ENCODE data around the gene TACC3.

TACC3 gene

DNA sequence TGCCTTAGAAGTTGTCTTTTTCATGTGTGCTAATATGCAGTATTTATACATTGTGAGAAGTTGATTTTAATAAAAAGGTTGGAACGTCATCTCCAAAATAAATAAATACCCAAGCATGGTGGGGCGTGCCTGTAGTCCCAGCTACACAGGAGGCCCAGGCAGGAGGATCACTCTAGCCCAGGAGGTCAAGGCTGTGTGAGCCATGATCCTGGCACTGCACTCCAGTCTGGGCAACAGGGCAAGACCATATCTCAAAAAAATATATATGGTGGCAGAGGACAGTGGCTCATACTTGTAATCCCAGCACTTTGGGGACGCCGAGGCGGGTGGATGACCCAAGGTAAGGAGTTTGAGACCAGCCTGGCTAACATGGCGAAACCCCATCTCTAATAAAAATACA is 15.6 kb upstream of the TACC3 start:
- no peak for DNase-seq

DNA sequence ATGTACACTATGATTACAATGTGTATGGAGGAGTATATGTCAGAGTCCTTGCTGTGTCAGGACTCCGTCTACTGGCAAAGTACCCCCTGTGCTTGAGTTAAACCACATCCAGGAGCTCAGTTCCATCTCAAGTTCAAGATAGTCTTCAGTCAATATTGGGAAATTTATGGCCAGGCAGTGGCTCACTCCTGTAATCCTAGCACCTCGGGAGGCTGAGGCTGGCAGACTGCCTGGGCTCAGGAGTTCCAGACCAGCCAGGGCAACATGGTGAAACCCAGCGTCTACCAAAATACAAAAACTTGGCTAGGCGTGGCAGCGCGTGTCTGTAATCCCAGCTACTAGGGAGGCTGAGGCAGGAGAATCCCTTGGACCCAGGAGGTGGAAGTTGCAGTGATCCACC is 15.0 kb upstream of the TACC3 start:
- DNase-seq: no peak

DNA sequence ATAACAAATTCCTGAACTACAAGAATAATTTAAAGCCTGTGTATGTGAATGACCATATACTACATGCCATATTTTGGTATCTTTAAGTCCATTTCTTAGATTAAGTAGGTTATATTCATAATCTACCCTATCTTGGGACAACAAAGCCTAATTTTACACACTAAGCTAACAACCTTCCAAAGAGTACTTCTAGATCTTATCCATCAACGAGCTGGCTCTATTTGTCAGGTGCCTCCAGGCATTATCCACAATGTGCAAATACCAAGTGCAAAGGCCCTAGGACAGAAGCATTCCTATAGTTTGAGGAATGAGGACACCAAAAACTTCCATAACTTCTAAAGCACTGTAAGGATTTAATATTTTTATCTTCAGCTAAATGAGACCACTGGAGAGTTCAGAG is 12.7 kb upstream of the TACC3 start:
- no peak for DNase-seq

DNA sequence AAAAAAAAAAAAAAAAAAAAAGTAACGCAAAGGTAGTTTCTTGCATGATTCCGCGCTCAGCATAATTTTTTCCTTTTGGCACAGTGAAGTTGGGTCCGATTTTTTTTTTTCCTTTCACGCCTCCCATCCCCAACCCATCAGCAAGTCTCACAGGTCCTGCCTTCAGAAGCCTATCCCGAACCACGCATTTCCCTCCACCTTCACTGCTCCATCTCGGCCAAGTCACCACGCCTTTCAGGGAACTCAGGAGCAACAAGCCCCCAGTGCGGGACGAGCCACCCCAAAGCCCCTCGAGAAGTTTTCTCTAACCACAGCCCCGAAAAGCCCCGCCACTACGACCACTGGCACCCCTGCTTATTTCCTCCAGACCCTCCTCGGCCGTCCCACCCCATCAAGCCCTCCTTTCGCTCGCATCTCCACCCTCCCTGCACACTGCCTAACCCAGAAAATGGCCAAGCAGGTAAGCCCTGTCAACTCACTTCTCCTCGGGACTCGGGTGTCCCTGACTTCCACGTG is 10.2 kb upstream of the TACC3 start:
- peak; percentile 32 for DNase-seq

DNA sequence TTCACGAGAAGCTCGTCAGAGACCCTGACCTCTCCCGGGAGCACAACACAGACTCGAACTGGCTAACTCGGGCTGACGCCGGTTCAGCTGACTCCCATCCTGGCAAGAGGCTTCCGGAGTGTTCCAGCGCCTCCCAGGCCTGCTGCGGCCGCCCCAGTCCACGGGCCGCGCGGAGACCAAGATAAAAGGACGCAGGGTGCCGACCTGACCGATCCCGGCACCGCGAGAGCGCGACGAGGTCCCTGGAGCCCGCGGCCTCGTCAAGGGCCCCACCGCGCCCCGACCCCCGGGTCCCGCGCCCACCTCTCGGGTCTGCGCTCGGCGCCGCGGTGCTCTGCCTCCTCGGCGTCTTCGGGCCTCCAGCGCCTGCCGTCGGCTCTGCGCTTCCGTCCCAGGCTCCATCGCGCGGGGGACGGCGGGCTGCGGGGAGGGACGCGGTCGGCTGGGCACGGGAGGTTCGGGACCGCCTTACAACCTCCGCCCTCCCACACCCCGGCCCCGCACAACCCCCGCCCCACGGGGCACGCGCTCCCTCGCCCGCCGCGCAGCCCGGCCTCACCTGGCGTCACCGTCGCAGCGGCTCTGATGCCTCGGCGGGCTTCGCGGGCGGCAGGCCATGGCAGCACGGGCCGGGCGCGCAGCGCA is 9.6 kb upstream of the TACC3 start:
- DNase-seq: peak; percentile 52

DNA sequence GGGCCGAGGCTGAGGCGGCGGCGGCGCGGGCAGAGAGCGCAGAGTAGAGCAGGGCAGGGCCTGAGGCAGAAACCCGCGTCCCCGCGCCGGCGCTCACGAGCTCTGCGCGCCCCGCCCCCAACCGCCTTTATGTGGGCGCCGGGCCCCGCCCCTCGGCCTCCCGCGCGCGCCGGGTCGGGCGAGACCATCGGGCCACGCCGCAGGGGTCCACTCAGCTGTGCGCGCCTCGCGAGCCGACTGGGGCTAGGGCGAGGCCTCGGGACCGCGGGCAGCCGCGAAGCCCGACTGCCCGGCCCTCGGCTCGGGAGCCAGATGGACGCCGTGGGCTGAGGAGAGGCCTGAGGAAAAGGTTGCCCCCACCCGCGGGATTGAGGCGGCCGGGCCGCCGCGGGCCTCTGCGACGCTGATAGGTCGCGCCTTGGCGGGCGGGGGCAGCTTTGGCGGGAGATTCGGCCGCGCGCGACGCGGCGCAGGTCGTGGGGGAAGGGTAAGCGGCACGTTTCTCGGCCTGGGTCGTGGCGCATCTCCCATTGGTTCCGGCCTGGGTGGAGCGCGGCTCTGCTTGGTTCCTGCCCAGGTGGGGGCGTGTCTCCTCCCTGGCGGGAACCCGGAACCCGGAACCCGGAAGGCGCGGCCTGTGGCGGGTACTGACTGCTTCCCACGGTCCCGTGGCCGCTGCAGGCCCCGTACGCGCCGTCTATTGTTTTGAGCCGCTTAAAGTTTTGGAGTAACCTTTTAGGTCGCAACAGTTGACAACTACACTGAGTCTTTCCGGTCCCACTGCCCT is 8.9 kb upstream of the TACC3 start, which contains the start of gene SLBP:
SLBP (minus strand) TSS at position 104 of the 787 bp plus-strand sequence. CDS start 131 bp downstream, outside the sequence.
- DNase-seq: peak; percentile 99

DNA sequence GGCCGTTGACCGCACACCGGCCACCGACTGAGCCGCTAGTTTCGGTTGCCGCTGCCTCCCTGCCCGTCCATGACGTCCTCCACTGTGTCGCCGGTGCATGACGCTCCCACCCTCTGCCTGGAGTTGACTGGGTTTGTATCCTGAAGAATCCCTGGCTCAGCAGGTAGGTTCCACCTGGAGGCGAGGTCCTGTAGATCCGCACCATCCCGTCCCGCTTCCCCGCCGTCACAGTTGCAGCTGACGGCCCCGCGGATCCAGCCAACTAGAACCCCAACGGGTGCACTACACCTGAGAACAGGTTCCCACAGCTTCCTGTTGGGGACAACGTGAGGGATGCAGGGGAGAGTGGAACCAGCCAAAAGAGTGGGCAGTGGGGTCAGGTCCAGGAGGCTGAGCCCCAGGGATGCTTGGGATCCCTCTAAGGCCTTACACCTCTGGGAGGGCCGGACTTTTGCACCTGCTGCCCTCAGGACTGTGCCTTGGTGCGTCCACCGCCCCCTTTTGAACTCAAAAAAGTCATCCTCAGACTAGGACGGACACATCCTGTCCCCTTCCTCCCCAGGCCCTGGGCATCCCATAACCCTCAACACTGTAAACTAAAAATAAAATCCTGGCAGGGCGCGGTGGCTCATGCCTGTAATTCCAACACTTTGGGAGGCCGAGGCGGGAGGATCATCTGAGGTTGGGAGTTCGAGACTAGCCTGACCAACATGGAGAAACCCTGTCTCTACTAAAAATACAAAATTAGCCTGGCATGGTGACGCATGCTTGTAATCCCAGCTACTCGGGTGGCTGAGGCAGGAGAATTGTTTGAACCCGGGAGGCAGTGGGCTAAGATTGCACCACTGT is 8.1 kb upstream of the TACC3 start:
- DNase-seq: peak; percentile 32

DNA sequence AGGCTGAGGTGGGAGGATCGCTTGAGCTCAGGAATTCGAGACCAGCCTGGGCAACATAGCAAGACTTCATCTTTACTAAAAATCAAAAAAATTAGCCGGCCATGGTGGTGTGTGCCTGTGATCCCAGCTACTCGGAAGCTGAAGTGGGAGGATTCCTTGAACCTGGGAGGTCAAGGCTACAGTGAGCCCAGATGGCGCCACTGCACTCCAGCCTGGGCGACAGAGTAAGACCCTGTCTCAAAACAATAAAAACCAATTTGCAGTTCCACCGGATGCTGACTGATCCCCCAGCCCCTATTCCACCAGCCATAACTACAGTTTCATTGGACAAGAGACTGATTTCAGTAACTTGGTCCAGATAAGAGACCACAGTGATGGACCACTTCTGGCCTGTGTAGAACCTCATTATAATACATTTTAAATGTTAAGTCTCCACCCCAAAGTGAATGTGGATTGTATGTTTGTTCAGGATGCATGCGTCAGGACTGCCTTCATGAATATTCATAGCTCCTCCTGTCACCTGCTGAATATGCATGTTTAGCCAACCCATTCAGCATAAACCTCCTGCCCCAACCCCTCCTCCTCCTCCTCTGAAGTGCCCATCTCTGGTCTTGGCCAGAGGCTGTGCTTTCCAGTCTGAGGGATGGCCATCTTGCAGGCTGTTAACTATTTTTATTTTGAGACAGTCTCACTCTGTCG is 6.9 kb upstream of the TACC3 start:
- peak; percentile 46 for DNase-seq

DNA sequence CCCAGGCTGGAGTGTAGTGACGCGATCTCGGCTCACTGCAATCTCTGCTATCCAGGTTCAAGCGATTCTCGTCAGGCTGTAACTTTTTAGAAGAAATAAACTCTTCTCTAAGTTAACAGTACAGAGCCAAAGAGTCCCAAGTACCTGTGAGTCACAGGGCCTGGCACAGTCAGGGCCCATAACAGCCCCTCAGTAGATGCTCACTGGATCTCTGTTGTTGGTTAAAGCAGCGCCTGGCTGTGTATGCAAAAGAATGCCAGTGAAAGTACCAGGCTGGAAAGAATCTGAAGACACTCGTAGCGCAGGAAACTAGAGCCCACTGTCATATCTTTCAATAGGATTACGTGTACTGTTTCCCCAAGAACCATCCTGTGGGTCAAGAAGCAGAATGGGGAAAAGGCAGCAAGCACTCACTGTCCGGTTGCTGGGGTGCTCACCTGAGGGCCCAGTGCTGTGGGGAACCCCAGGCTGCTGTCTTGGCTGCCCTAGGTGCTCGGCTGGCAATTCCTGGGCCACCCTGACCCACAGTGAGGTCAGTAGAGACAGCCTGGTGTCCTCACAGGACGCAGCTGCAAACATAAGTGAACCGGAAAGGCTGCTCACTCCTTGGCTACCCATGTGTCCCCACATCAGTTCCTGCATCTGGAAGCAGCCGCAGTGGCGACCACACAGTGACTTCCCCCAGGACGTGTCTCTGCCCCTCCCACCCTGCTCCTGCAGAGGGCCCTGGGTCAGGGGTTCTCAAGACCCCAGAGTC is 6.1 kb upstream of the TACC3 start:
- DNase-seq: peak; percentile 78

DNA sequence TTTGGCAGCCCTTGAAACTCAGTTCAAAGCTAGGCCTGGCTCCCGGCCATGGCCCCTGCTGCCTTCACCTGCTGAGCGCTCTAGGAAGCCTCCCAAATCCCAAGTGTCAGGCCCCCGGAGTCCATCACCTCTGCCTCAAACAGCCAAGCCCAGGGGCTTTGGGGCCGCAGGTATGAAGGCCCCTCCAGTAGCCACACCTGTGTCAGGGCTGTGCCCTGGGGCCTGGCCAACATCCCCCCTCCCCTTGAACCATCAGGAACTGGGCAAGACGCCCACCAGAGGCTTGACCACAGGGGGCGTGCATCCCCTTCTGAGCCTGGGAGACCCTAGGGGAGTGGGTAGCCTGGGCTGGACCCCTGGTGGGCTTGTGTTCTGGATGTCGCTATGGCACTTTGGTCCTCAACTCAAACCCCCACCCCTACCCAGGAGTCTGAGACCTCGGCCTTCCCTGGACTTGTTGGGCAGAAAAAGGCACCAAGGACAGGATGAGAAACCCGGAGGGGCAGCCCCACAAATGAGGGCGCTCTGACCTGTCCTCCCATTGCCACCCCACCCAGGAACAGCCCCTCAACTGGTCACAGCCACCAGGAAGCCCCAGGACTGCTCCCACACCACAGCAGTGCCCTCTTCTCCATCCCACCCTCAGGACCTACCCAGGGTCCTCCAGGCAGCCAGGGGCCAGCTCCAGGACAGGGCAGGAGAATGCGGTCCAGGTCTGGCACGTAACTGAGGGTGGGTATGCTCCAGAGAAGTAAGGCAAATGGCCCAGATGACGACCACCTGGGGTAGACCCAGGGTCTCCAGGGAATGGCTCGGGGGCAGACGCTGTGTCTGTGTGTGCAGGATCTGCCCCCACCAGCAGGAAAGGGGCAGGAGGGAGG is 5.0 kb upstream of the TACC3 start:
- DNase-seq: no peak

DNA sequence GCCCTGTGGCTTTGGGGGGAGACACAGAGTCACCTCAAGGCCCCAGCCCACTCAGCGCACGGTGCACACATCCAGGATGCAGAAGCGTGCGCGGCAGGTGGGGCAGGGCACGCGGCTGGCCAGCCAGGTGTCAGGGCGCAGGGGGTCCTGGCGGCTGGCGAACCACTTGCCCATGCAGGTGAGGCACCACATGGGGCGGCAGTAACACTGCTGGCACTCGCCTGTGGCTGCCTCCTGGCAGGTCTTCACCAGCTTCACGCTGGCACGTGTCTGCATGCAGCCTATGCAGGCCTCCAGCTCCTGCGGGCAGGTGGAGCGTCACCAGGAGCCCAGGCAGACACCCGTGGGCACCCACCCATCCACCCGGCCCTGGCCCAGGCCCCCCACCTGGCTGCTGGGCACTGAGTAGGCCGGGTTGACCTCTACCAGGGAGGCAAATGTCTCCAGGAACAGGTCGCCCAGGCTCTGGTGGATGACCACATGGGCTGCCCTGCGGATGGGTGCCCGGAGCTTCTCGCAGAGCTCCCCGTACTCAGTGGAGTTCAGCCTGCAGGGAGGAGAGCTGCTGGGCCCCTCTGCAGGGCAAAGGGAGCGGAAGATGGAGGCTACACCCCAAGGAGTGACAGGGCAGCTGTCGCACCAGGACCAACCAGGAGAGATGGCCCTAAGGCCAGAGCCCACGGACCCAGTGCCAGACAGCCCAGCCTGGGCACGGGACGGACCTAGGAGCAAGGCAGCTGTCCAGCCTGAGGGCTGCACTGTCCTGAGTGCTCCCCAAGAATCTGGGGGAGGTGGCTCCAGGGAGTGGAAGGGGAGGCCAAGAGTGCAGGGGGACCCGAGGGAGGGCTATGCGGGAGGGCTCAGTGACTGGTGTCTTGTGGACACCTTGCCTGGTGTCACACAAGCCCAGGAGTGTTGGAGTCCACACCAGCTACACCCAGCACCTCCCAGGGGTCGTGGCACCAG is 3.9 kb upstream of the TACC3 start:
- no peak for DNase-seq

DNA sequence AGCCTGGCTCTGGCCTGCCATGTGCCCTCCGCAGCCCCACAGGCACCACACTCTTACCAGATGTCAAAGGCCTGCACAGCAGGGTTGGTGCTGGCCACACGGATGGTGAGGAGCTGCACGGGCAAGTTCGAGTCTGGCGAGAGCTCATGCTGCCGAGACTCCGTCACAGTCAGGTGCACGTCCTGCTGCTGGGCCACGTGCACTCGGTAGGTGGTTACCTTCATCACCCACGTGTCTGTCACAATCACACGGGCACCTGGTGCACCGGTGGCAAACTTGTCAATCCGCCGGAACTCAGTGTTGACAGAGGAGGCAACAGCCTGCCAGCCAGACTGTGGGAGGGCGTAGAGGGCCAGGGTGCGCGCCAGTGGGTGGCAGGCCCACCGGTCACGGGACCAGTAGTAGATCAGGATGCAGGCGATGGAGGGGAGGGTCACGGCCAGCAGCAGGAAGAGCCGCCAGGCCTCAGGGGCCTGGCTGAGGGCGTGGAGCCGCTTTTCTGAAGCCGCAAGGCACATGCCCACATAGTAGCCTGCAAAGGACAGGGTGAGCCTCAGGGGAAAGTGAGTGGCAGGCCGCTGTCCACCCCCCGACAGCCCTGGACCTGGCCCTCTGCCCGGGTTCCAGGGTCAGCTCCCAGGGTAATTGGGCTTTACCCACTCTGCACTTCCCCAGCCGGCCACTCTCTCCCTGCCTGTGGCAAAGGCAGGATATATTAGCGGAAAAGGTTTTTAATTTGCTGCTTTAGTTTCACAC is 3.0 kb upstream of the TACC3 start:
- DNase-seq: no peak

DNA sequence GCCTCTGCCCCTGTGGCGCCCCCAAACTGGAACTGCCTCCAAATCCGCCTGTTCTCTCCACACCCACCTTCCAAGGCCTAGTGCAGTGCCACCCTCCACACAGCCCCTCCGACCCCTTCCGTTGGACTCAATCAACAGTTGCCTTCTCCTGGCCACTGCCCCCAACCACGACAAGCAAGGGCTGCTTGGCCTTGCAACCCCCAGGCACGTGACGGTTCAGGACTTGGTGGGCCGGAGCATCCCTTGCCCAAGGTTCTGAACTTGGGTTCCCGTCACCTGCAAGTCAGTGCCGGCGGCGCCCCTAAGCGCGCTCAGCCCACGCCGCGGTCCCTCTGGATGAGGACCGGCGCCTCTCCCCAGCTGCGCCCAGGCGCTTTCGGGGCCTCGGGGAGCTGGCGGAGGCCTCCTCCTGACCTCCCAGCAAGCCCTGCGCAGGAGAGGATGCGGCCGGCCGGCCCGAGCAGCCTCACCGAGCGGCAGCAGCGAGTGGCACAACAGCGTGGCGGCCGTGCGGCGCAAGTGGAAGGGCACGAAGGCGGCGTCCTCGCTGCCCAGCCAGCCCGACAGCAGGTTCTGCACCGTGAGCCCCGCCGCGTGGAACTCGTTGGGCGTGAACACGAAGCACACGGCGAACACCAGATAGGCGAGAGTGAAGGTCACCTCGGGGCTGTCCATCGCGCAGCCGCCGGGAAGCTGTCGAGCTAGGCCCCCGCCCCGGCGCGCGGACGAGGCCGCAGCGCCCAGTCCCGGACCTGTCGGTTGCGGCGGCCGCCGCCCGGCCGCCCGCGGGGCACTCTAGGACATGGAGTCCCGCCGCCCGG is 948 bp upstream of the TACC3 start:
- DNase-seq: peak; percentile 61

DNA sequence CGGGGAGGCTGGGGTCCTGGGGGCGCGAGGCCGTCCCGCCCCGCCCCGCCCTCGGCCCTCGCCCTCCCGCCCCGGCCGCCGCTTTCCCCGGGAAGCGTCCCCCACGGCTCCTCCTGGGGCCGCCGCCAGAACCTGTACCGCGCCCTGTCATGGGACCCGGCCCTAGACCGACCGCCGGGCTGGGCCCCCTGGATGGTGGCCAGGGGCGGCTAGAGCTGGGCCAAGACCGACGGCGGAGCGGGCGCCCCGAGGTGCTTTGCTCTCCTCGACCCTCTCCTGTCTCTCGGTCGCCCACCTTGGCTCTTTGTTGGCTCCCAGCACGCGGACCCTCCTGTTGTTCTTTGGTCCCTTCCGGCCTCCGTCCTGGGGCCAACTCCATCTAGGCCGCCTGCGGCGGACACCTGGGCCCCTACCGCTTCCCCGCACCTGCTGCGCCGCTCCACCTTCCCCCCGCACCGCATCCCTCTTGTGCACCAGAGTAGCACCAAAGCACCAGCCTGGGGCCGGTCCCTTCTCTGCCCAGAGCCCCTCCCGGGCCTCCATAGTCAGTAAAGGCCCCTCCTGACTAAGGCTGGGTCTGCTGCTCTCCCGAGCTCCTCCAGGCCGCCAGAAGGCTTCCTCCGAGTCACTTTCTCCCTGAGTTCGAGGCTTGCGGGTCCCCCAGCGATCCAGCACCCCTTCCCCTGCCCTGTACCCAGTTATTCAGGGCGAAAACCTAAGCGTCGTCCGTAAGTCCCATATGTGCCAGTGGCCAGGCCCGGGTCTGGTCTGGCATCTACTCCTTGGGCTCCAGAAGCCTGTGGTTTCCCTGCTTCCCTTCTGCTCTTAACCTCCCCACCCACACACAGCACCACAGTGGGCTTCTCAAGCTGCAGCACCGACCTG is 587 bp downstream of the TACC3 start:
- peak; percentile 39 for DNase-seq

DNA sequence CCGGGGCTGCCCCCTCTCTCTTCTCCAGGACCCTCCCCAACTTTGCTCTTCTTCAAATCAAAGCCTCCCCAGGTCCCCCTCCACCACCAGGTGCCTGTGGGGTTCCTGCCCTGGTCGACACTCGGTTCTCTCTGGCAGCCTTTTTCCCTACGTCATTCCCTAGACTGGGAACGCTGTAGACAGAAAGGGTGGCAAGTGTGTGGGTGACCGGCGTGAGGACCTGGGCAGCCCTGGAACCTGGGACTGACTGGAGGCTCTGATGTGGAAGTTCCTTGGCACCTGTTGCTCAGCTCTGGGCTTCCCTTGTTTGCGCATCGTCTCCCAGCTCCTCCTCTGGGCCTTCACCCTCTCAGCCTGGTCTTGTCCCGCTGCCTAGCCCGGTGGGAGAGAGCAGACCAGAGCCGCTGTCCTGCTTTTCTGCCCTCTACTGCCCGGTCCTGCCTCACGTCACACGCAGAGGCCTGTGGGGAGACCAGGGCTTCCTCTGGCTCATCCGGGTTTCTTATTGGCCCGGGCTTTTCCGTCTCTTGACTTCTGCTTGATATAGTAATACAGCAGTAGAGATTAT is 1.3 kb downstream of the TACC3 start:
- DNase-seq: peak; percentile 52

DNA sequence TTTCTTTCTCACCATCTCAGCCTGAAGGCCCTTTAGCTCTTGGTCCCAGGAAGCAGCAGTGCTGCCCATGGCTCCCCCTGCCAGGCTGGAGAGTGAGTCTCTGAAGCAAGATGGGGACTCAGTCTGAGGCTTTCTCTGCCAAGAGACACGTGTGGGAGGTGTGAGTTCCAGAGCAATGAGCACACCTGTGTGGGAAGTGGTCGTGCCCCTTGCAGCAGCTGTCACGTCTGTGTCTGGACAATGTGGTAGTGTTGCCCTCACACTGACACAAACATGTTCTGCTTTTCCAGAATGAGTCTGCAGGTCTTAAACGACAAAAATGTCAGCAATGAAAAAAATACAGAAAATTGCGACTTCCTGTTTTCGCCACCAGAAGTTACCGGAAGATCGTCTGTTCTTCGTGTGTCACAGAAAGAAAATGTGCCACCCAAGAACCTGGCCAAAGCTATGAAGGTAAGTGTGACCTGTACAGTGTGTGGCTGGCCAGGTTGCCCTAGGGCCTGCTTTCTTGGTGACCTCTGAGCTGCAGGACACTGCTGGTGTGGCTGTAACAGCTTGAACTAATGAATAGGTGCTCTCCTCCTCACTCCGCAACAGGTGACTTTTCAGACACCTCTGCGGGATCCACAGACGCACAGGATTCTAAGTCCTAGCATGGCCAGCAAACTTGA is 1.9 kb downstream of the TACC3 start:
- DNase-seq: peak; percentile 68
